H9 (cell line): Measurements from ENCODE around the gene ANKRD16. TPM values are rescaled to one million over a fixed set of nuclear protein-coding genes. Genes with fewer than 3 reads are reported as not detected.

Source experiments
- DNase-seq: peaks from one replicate; pipeline ENCODE4 v3.0.0-alpha.2; 2017
- H2AFZ ChIP-seq: one replicate; pipeline ENCODE4 v1.6.1; 2013; ENCODE audit warnings: mild to moderate bottlenecking, low read length, control low read depth, moderate library complexity
- H2AK5ac ChIP-seq: 2 replicates; pipeline ENCODE4 v1.6.1; 2013; ENCODE audit warnings: low read length, control low read depth, mixed read lengths; ENCODE audit not compliant: insufficient read length
- H2BK120ac ChIP-seq: one replicate; pipeline ENCODE4 v1.6.1; 2013; ENCODE audit warnings: low read depth, mild to moderate bottlenecking, low read length, control low read depth, inconsistent platforms; ENCODE audit not compliant: poor library complexity, severe bottlenecking
- H2BK12ac ChIP-seq: 2 replicates; pipeline ENCODE4 v1.6.1; 2013; ENCODE audit warnings: low read length, control low read depth, mixed read lengths, low read depth; ENCODE audit not compliant: insufficient read length
- H2BK15ac ChIP-seq: 2 replicates; pipeline ENCODE4 v1.6.1; 2013; ENCODE audit warnings: low read depth, low read length, control low read depth
- H2BK20ac ChIP-seq: one replicate; pipeline ENCODE4 v1.6.1; 2013; ENCODE audit warnings: low read depth, mild to moderate bottlenecking, low read length, control low read depth, inconsistent platforms; ENCODE audit not compliant: poor library complexity, severe bottlenecking
- H2BK5ac ChIP-seq: 2 replicates; pipeline ENCODE4 v1.6.1; 2013; ENCODE audit warnings: low read length, control low read depth, mixed read lengths; ENCODE audit not compliant: insufficient read length
- H3K14ac ChIP-seq: 2 replicates; pipeline ENCODE4 v1.6.1; 2013; ENCODE audit warnings: low read length, control low read depth; ENCODE audit not compliant: insufficient read depth
- H3K18ac ChIP-seq: 2 replicates; pipeline ENCODE4 v1.6.1; 2013; ENCODE audit warnings: low read depth, mild to moderate bottlenecking, mixed read lengths, low read length, control low read depth; ENCODE audit not compliant: insufficient read length
- H3K23ac ChIP-seq: 2 replicates; pipeline ENCODE4 v1.6.1; 2013; ENCODE audit warnings: low read length, control low read depth, mixed read lengths, low read depth; ENCODE audit not compliant: insufficient read length
- H3K23me2 ChIP-seq: 2 replicates; pipeline ENCODE4 v1.6.1; 2013; ENCODE audit warnings: low read depth, mild to moderate bottlenecking, mixed read lengths, low read length, control low read depth; ENCODE audit not compliant: insufficient read length, poor library complexity, severe bottlenecking
- H3K27ac ChIP-seq: 2 replicates; pipeline ENCODE4 v1.5.1; 2013; ENCODE audit warnings: low read length, control low read depth, mixed read lengths, low read depth; ENCODE audit not compliant: insufficient read length
- H3K27me3 ChIP-seq: 2 replicates; pipeline ENCODE4 v1.6.1; 2013; ENCODE audit warnings: low read length, control low read depth, inconsistent platforms; ENCODE audit not compliant: insufficient read depth
- H3K4ac ChIP-seq: 2 replicates; pipeline ENCODE4 v1.6.1; 2013; ENCODE audit warnings: low read depth, mild to moderate bottlenecking, control low read depth, inconsistent platforms, low read length, moderate library complexity
- H3K4me1 ChIP-seq: 2 replicates; pipeline ENCODE4 v1.6.1; 2013; ENCODE audit warnings: low read length, control low read depth, inconsistent platforms; ENCODE audit not compliant: insufficient read depth
- H3K4me2 ChIP-seq: 2 replicates; pipeline ENCODE4 v1.6.1; 2013; ENCODE audit warnings: low read length, control low read depth, mixed read lengths; ENCODE audit not compliant: insufficient read length, insufficient read depth
- H3K56ac ChIP-seq: 2 replicates; pipeline ENCODE4 v1.6.1; 2013; ENCODE audit warnings: low read depth, mild to moderate bottlenecking, mixed read lengths, low read length, control low read depth; ENCODE audit not compliant: insufficient read length
- H3K79me1 ChIP-seq: 2 replicates; pipeline ENCODE4 v1.6.1; 2013; ENCODE audit warnings: low read depth, mild to moderate bottlenecking, moderate library complexity, low read length, control low read depth, inconsistent platforms; ENCODE audit not compliant: insufficient read depth, poor library complexity, severe bottlenecking
- H3K79me2 ChIP-seq: 2 replicates; pipeline ENCODE4 v1.6.1; 2013; ENCODE audit warnings: low read length, control low read depth, inconsistent platforms; ENCODE audit not compliant: insufficient read depth
- H3K9ac ChIP-seq: 2 replicates; pipeline ENCODE4 v1.6.1; 2013; ENCODE audit warnings: low read length, control low read depth, mixed read lengths; ENCODE audit not compliant: insufficient read length; ENCODE audit errors: extremely low read depth
- H3K9me3 ChIP-seq: one replicate; pipeline ENCODE4 v1.6.1; 2013; ENCODE audit warnings: low read depth, low read length, inconsistent platforms; ENCODE audit not compliant: control insufficient read depth
- H3T11ph ChIP-seq: one replicate; pipeline ENCODE4 v1.6.1; 2013; ENCODE audit warnings: mild to moderate bottlenecking, low read length, control low read depth, inconsistent platforms
- H4K20me1 ChIP-seq: one replicate; pipeline ENCODE4 v1.6.1; 2013; ENCODE audit not compliant: control insufficient read depth, insufficient read length, insufficient read depth
- H4K5ac ChIP-seq: 2 replicates; pipeline ENCODE4 v1.6.1; 2013; ENCODE audit warnings: low read depth, mild to moderate bottlenecking, mixed read lengths, low read length, control low read depth; ENCODE audit not compliant: insufficient read length
- H4K8ac ChIP-seq: replicated peaks from 2 replicates; pipeline ENCODE4 v1.6.1; 2013; ENCODE audit warnings: low read length, control low read depth, mixed read lengths, low read depth; ENCODE audit not compliant: insufficient read length
- H4K91ac ChIP-seq: 2 replicates; pipeline ENCODE4 v1.6.1; 2013; ENCODE audit warnings: low read depth, mild to moderate bottlenecking, moderate library complexity, mixed read lengths, low read length, control low read depth; ENCODE audit not compliant: insufficient read length
- H3K27ac Mint-ChIP-seq, 3 experiments: 2 replicates in 2 of 3; 3 replicates in 1 of 3; pipeline ENCODE4 v1.8.0; 2020 to 2021; ENCODE audit warnings: mixed read lengths in 3 of 3, mild to moderate bottlenecking in 1 of 3, moderate library complexity in 1 of 3
- H3K27me3 Mint-ChIP-seq: 2 replicates; pipeline ENCODE4 v1.8.0; 2021; ENCODE audit warnings: low read depth, mild to moderate bottlenecking, moderate library complexity, mixed read lengths
- H3K36me3 Mint-ChIP-seq, 3 experiments: 2 replicates in 2 of 3; 3 replicates in 1 of 3; pipeline ENCODE4 v1.8.0; 2020 to 2021; ENCODE audit warnings: low read depth in 3 of 3, mixed read lengths in 3 of 3; ENCODE audit not compliant: insufficient read depth in 1 of 3
- H3K4me1 Mint-ChIP-seq, 2 experiments: 2 replicates each; pipeline ENCODE4 v1.8.0; 2020; ENCODE audit warnings: mixed read lengths in 2 of 2
- H3K4me3 Mint-ChIP-seq, 2 experiments: 2 replicates in 1 of 2; 3 replicates in 1 of 2; pipeline ENCODE4 v1.8.0; 2020 to 2021; ENCODE audit warnings: mild to moderate bottlenecking in 2 of 2, mixed read lengths in 2 of 2, moderate library complexity in 1 of 2
- H3K9me3 Mint-ChIP-seq, 2 experiments: 2 replicates in 1 of 2; 3 replicates in 1 of 2; pipeline ENCODE4 v1.8.0; 2020; ENCODE audit warnings: mild to moderate bottlenecking in 2 of 2, mixed read lengths in 2 of 2, moderate library complexity in 1 of 2
- CTCF ChIP-seq: fragments of 200-600 bp; sonication (generic); conservative IDR thresholded peaks from 3 replicates; pipeline ENCODE4 v1.8.0; 2021; ENCODE audit warnings: antibody characterized with exemption, mild to moderate bottlenecking
- WGBS: extraction: QIAGEN DNeasy Blood & Tissue Kit; methylation state at CpG from one replicate; pipeline ENCODE4 v1.1.7; 2013; ENCODE audit warnings: missing lambda C conversion rate, low lambda C conversion rate, mixed read lengths; ENCODE audit not compliant: insufficient read length; ENCODE audit errors: extremely low coverage; 5-methylcytosine and 5-hydroxymethylcytosine counted together
- total RNA-seq: library from RNA; stranded (reverse); gene quantifications from 2 replicates; pipeline ENCODE4 v1.2.1, GENCODE V29; 2021

Gene ANKRD16
- total RNA-seq, 1 experiment from 2014 or later, result 11.4 TPM

DNA sequence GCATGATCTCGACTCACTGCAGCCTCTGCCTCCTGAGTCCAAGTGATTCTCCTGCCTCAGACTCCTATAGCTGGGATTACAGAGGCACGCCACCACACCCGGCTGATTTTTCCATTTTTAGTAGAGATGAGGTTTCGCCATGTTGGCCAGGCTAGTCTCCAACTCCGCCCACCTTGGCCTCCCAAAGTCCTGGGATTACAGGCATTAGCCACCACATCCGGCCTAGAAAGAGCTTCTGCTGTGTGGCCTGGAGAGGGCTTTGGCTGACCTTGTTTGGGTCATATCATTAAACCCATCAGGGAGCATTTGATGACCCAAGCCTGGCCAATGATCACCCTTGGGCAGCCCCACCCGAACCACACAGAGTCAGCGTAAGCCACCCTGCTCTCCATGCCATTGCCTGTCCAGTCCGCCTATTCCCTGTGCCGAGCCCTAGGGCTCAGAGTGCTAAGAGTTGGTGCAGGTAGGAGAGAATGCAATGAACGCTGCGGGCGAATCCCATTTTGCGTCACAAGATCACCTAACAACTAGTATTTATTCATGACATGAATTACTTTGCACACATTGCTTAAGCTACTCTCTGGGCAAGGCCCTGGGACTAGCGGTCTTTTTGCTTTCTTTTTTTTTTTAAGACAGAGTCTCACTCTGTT is 54.1 kb downstream of the ANKRD16 start:
- no peak for TF ChIP-seq CTCF
- H3K23ac ChIP-seq, result no peak overlapping the region
- H2BK120ac ChIP-seq, result no peak overlapping the region
- H2BK20ac ChIP-seq, result no peak overlapping the region
- no peak overlapping the region for H2BK15ac ChIP-seq
- Mint-ChIP-seq H3K4me3 (no peak overlapping the region), H3K36me3 (no peaks in the 10 kb centered on the region), H3K27me3 (peaks cover 2% of the 10 kb centered on the region; the same call in 1 of the 2 replicates), H3K4me1 (peaks cover 0 to 3% of the 10 kb centered on the region in 2 experiments; a peak in 1 of 4 replicates), H3K9me3 (no peaks in the 10 kb centered on the region), H3K27ac (no peak overlapping the region; a peak in 2 of 7 replicates)
- no peak overlapping the region for H4K5ac ChIP-seq
- no peaks in the 10 kb centered on the region for H4K20me1 ChIP-seq
- no peaks in the 10 kb centered on the region for H3K79me2 ChIP-seq
- peak; percentile 23 for DNase-seq
- no peak overlapping the region for H2BK12ac ChIP-seq
- H3K4me2 ChIP-seq, result no peak overlapping the region
- H3K9ac ChIP-seq, result no peak overlapping the region
- no peaks in the 10 kb centered on the region for H3K27me3 ChIP-seq
- H3T11ph ChIP-seq, result no peak overlapping the region
- H2AFZ ChIP-seq, result no peak overlapping the region
- no peak overlapping the region for H3K18ac ChIP-seq
- H4K91ac ChIP-seq, result no peak overlapping the region
- no peaks in the 10 kb centered on the region for H3K4me1 ChIP-seq
- H4K8ac ChIP-seq, result no peak overlapping the region
- no peak overlapping the region for H3K27ac ChIP-seq
- no peak overlapping the region for H2AK5ac ChIP-seq
- H3K14ac ChIP-seq, result no peak overlapping the region
- no peaks in the 10 kb centered on the region for H3K79me1 ChIP-seq
- no CpG with 5 or more reads among the region's 15 CpGs for WGBS
- no peak overlapping the region for H2BK5ac ChIP-seq
- H3K4ac ChIP-seq, result no peak overlapping the region
- no peak overlapping the region for H3K56ac ChIP-seq
- no peaks in the 10 kb centered on the region for H3K23me2 ChIP-seq
- no peaks in the 10 kb centered on the region for H3K9me3 ChIP-seq
